Measurements from ENCODE around the gene SYNRG. TPM values are rescaled to one million over a fixed set of nuclear protein-coding genes. Genes with fewer than 3 reads are reported as not detected.

Gene SYNRG
- total and polyA plus RNA-seq, 2 of the 13 experiments (the other 11 are each of a cell fraction or from before 2014, with no cell fraction given), result 7.3 to 8.7 TPM

DNA sequence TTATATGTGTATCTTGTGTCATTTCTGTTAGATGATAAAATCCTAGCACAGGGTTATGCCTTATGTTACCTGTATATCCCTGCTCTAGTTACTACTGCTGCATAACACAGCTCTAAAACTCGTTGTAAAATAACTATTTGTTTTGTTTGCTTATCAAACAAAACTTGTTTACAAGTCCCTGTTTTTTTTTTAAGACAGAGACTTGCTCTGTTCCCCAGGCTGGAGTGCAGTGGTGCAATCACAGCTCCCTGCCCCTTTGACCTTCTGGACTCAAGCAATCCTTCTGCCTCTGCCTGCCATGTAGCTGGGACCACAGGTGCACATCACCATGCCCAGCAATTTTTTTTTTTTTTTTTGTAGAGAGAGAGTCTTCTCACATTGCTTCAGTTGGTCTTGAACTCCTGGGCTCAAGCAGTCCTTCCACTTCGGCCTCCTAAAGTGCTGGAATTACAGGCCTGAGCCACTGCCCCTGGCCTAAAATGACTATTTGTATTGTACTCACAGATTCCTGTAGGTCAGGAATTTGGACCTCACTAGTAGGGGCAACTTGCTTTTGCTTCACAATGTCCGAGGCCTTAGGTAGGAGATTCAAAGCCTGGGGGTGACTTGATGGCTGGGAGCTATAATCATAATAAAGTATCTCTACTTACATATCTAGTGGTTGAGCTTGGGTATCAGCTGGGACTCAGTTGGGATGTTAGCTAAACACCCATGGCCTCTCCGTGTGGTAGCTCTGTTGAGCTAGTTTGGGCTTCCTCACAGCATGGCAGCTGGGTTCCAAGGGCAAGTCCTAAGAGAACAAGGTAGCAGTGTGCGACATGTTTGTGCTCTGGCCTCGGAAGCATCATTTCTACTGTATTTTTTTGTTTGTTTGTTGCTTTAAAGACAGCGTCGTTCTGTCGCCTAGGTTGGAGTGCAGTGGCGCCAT, 106.9 kb downstream of the SYNRG start (continued):
- TF ChIP-seq HNRNPLL (IDR thresholded peaks at IDR 0.05; ENCODE audit: low read depth, low read length, poor library complexity, severe bottlenecking), result no peak
- TF ChIP-seq HMG20B (CRISPR knock-in tag; conservative IDR thresholded peaks at IDR 0.05), result peak; percentile 85
- peak; percentile 77 for TF ChIP-seq ASH2L (IDR thresholded peaks at IDR 0.05; ENCODE audit: insufficient read length, low read depth, low read length)
- TF ChIP-seq CBX1 (IDR thresholded peaks at IDR 0.05; ENCODE audit: low read depth), result peak; percentile 49

DNA sequence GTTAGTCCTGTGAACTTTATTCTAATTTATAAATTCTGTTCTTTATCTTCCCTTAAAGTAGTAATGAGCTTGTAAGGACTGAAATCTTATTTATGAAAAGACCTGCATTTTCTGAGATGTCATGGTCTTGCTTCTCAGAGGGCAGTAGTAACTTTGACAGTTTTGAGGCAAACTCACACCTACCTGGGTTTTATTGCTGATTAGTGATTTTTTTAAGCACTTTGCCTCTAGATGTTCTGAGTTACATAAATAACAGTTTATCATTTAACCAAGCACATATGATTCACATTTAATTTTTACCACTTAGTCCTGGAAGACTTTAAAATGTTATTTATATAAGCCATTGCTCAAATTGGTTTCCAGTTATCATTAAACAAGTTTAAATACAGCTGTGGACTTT, 108.8 kb downstream of the SYNRG start:
- Histone ChIP-seq H3K9me3 (ENCODE audit: low read length) (no peaks in the 10 kb centered on the region), H3K9ac (ENCODE audit: insufficient read depth, low read depth, low read length) (no peak overlapping the region), H3K27me3 (ENCODE audit: control insufficient read depth in 1 of 2, insufficient read depth in 2 of 2, low read length in 2 of 2) (no peaks in the 10 kb centered on the region), H3K79me2 (ENCODE audit: insufficient read depth, low read length) (peaks cover 86% of the 10 kb centered on the region), H4K20me1 (ENCODE audit: insufficient read depth, low read length) (0 out of 2 replicates have a peak, but pooled peaks cover 1% of the 10 kb centered on the region), H3K4me3 (replicated peaks in 1 of 3; ENCODE audit: insufficient read depth in 1 of 3, low read depth in 2 of 3, low read length in 3 of 3) (no peak overlapping the region), H3K4me2 (ENCODE audit: low read depth, low read length) (no peak overlapping the region), H3K27ac (ENCODE audit: extremely low read length, insufficient read depth, low read length) (peak overlapping the region; percentile 86), H2AFZ (ENCODE audit: low read length) (no peak overlapping the region), H3K4me1 (ENCODE audit: insufficient read depth, low read length) (peaks cover 78% of the 10 kb centered on the region), H3K36me3 (replicated peaks in 1 of 2; ENCODE audit: control insufficient read depth in 1 of 2, insufficient read depth in 2 of 2, low read length in 2 of 2) (peaks cover 0 to 2% of the 10 kb centered on the region in 2 experiments; a peak in 1 of 5 replicates)
- ChIA-PET CTCF (ENCODE audit: low intra/inter-chr PET ratio, low total read pairs) (no interaction called here), POLR2A (interaction anchor here (0.9 to 1.3 kb wide), 2 partner anchors 11 to 12 kb away, joined by 3 to 4 read pairs; partner anchors contain the start of gene DUSP14)
- intact Hi-C loops (cut with micrococcal nuclease; ENCODE audit: unreplicated experiment), result no loop called here
- in situ Hi-C loops (cut with HindIII; ENCODE audit: extremely low pct_ligation_motif_present, low pct_unique_long_range_greater_than_20kb), result no loop called here
- ATAC-seq (no peak), DNase-seq (ENCODE audit: low spot score) (no peak), FAIRE-seq (no peak)
- no peak for TF ChIP-seq CREM (IDR thresholded peaks at IDR 0.05)
- TF ChIP-seq CREM (CRISPR knock-in tag; IDR thresholded peaks at IDR 0.05), result no peak
- peak; percentile 72 for TF ChIP-seq MAFF (IDR thresholded peaks at IDR 0.05; ENCODE audit: low read depth, low read length)
- peak; percentile 76 to 84 for TF ChIP-seq MAFK (conservative IDR thresholded peaks at IDR 0.05 in 1 of 2, IDR thresholded peaks at IDR 0.05 in 1 of 2; ENCODE audit: low read length in 2 of 2)
- no peak for TF ChIP-seq TOPORS (CRISPR knock-in tag; IDR thresholded peaks at IDR 0.05)
- TF ChIP-seq, protein P1, sequence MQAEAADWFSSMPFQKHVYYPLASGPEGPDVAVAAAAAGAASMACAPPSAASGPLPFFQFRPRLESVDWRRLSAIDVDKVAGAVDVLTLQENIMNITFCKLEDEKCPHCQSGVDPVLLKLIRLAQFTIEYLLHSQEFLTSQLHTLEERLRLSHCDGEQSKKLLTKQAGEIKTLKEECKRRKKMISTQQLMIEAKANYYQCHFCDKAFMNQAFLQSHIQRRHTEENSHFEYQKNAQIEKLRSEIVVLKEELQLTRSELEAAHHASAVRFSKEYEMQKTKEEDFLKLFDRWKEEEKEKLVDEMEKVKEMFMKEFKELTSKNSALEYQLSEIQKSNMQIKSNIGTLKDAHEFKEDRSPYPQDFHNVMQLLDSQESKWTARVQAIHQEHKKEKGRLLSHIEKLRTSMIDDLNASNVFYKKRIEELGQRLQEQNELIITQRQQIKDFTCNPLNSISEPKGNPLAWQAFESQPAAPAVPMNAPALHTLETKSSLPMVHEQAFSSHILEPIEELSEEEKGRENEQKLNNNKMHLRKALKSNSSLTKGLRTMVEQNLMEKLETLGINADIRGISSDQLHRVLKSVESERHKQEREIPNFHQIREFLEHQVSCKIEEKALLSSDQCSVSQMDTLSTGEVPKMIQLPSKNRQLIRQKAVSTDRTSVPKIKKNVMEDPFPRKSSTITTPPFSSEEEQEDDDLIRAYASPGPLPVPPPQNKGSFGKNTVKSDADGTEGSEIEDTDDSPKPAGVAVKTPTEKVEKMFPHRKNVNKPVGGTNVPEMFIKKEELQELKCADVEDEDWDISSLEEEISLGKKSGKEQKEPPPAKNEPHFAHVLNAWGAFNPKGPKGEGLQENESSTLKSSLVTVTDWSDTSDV (CRISPR knock-in tag; IDR thresholded peaks at IDR 0.05), result no peak
- TF ChIP-seq, protein P2, sequence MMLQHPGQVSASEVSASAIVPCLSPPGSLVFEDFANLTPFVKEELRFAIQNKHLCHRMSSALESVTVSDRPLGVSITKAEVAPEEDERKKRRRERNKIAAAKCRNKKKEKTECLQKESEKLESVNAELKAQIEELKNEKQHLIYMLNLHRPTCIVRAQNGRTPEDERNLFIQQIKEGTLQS (CRISPR knock-in tag; IDR thresholded peaks at IDR 0.05), result no peak
- no peak for TF ChIP-seq SMAD1 (CRISPR knock-in tag; IDR thresholded peaks at IDR 0.05; ENCODE audit: borderline replicate concordance, low read depth)
- BruUV-seq (replicated peaks), result TSS peak; percentile 24

Data from HepG2 (cell line).